HG03039 (cell line): ENCODE results near the gene CACNG6.
"Not testable (repeated sequence)": the region's sequence is repeated elsewhere in the genome, so short reads cannot be mapped to it uniquely, and the experiment has no call there.

Experiments
- ATAC-seq: cut with Tn5 transposase; IDR thresholded peaks from one replicate; pipeline ENCODE4 v1.9.1; 2021; ENCODE audit warnings: mild to moderate bottlenecking, moderate library complexity; ENCODE audit not compliant: unreplicated experiment

CACNG6 gene

GRCh38 chr19:53991224-53992113 is at the start of gene CACNG6:
Gene CACNG6 (plus strand): TSS chr19:53991637. CDS start chr19:53992878, 1,241 bp downstream.
- ATAC-seq, result no peak

GRCh38 chr19:53942001-53942786 is 49.2 kb upstream of the CACNG6 start:
- ATAC-seq, result no peak

- ATAC-seq, result no peak
Observed at GRCh38 chr19:53944416-53944815, 47.0 kb upstream of the CACNG6 start.

- no peak for ATAC-seq
Observed at GRCh38 chr19:53944933-53945332, 46.5 kb upstream of the CACNG6 start.

- ATAC-seq, result no peak
Observed at GRCh38 chr19:53945441-53945840, 46.0 kb upstream of the CACNG6 start.

GRCh38 chr19:53945998-53946397 is 45.4 kb upstream of the CACNG6 start:
- ATAC-seq, result no peak

GRCh38 chr19:53947624-53948023 is 43.8 kb upstream of the CACNG6 start:
- no peak for ATAC-seq

GRCh38 chr19:53948611-53949010 is 42.8 kb upstream of the CACNG6 start:
- ATAC-seq, result not testable (repeated sequence)

GRCh38 chr19:53951436-53951835 is 40.0 kb upstream of the CACNG6 start:
- ATAC-seq, result no peak

- ATAC-seq, result no peak
Observed at GRCh38 chr19:53951947-53952346, 39.5 kb upstream of the CACNG6 start.

GRCh38 chr19:53953383-53953782 is 38.1 kb upstream of the CACNG6 start:
- no peak for ATAC-seq

GRCh38 chr19:53957448-53958167 is 33.8 kb upstream of the CACNG6 start:
- no peak for ATAC-seq

- ATAC-seq, result no peak
Observed at GRCh38 chr19:53958168-53958571, 33.3 kb upstream of the CACNG6 start.

GRCh38 chr19:53958823-53959757 is 32.3 kb upstream of the CACNG6 start:
- ATAC-seq, result no peak

GRCh38 chr19:53960187-53960586 is 31.2 kb upstream of the CACNG6 start:
- ATAC-seq, result no peak

GRCh38 chr19:53960886-53961285 is 30.6 kb upstream of the CACNG6 start:
- ATAC-seq, result no peak

GRCh38 chr19:53961523-53962356 is 29.7 kb upstream of the CACNG6 start:
- no peak for ATAC-seq

GRCh38 chr19:53962887-53963431 is 28.5 kb upstream of the CACNG6 start, which contains the start of gene CACNG8:
Gene CACNG8 (plus strand): TSS chr19:53962937.
- ATAC-seq, result no peak

- no peak for ATAC-seq
Observed at GRCh38 chr19:53965091-53965490, 26.3 kb upstream of the CACNG6 start.
